GM13976 (cell line): ENCODE data around the gene MDM1.
A peak's percentile ranks its signal among the peaks of the same experiment; 100 is the strongest.

Experiments
- DNase-seq: peaks from one replicate; pipeline ENCODE4 v3.0.0; 2012; ENCODE audit warnings: low spot score
- CTCF ChIP-seq: IDR thresholded peaks from 2 replicates; pipeline ENCODE4 v1.5.1; 2012; ENCODE audit warnings: borderline replicate concordance, mild to moderate bottlenecking; ENCODE audit not compliant: insufficient read depth; ENCODE audit errors: extremely low read depth, missing control alignments, control extremely low read depth
- in situ Hi-C: fragments of 300-500 bp; cut with MboI; formaldehyde crosslinking; loops from one replicate; pipeline ENCODE4 v1.12.0; 2022; ENCODE audit warnings: low sequenced_read_pairs, mixed read lengths, inconsistent platforms; ENCODE audit not compliant: unreplicated experiment

MDM1 gene

GRCh38 chr12:68374307-68374982 is 42.3 kb upstream of the MDM1 start:
- in situ Hi-C loops: no loop called here
- peak; percentile 66 for DNase-seq
- no peak for TF ChIP-seq CTCF

GRCh38 chr12:68370667-68371066 is 38.5 kb upstream of the MDM1 start:
- no peak for DNase-seq
- TF ChIP-seq CTCF: no peak
- in situ Hi-C loops: no loop called here

GRCh38 chr12:68370006-68370590 is 37.9 kb upstream of the MDM1 start:
- no peak for DNase-seq
- TF ChIP-seq CTCF: no peak
- in situ Hi-C loops: no loop called here

- in situ Hi-C loops: no loop called here
- no peak for TF ChIP-seq CTCF
- no peak for DNase-seq
Observed at GRCh38 chr12:68368327-68368726, 36.2 kb upstream of the MDM1 start.

GRCh38 chr12:68367903-68368302 is 35.7 kb upstream of the MDM1 start:
- no peak for TF ChIP-seq CTCF
- no peak for DNase-seq
- in situ Hi-C loops: no loop called here

- no peak for TF ChIP-seq CTCF
- no peak for DNase-seq
- in situ Hi-C loops: no loop called here
Observed at GRCh38 chr12:68367116-68367515, 35.0 kb upstream of the MDM1 start.
